Chondrocyte (in vitro differentiated cells): ENCODE results near the gene MX1. TPM values are rescaled to one million over a fixed set of nuclear protein-coding genes. Genes with fewer than 3 reads are reported as not detected.

Experiments
- DNase-seq: peaks from one replicate; pipeline ENCODE4 v3.0.0; 2021; ENCODE audit warnings: mixed read lengths, low spot score
- H3K27ac Mint-ChIP-seq: one replicate; pipeline ENCODE4 v1.8.0; 2021; ENCODE audit warnings: mild to moderate bottlenecking, moderate library complexity, mixed read lengths; ENCODE audit not compliant: unreplicated experiment
- H3K27me3 Mint-ChIP-seq: 2 replicates; pipeline ENCODE4 v1.8.0; 2021; ENCODE audit warnings: low read depth, mixed read lengths
- H3K36me3 Mint-ChIP-seq: 2 replicates; pipeline ENCODE4 v1.8.0; 2021; ENCODE audit warnings: low read depth, mixed read lengths
- H3K4me1 Mint-ChIP-seq: 2 replicates; pipeline ENCODE4 v1.8.0; 2021; ENCODE audit warnings: low read depth, mild to moderate bottlenecking, mixed read lengths
- H3K4me3 Mint-ChIP-seq: one replicate; pipeline ENCODE4 v1.8.0; 2021; ENCODE audit warnings: mild to moderate bottlenecking, moderate library complexity, mixed read lengths; ENCODE audit not compliant: unreplicated experiment
- H3K9me3 Mint-ChIP-seq: 2 replicates; pipeline ENCODE4 v1.8.0; 2021; ENCODE audit warnings: low read depth, mixed read lengths
- CTCF ChIP-seq: fragments of 200-600 bp; sonication (generic); IDR thresholded peaks from 2 replicates; pipeline ENCODE4 v1.5.0; 2021; ENCODE audit warnings: antibody characterized with exemption, mild to moderate bottlenecking, moderate library complexity
- total RNA-seq: library from RNA; stranded (reverse); gene quantifications from 3 replicates; pipeline ENCODE4 v1.2.1, GENCODE V29; 2021

Gene MX1
- total RNA-seq, 1 donor from 2014 or later: 1.2 TPM

DNA sequence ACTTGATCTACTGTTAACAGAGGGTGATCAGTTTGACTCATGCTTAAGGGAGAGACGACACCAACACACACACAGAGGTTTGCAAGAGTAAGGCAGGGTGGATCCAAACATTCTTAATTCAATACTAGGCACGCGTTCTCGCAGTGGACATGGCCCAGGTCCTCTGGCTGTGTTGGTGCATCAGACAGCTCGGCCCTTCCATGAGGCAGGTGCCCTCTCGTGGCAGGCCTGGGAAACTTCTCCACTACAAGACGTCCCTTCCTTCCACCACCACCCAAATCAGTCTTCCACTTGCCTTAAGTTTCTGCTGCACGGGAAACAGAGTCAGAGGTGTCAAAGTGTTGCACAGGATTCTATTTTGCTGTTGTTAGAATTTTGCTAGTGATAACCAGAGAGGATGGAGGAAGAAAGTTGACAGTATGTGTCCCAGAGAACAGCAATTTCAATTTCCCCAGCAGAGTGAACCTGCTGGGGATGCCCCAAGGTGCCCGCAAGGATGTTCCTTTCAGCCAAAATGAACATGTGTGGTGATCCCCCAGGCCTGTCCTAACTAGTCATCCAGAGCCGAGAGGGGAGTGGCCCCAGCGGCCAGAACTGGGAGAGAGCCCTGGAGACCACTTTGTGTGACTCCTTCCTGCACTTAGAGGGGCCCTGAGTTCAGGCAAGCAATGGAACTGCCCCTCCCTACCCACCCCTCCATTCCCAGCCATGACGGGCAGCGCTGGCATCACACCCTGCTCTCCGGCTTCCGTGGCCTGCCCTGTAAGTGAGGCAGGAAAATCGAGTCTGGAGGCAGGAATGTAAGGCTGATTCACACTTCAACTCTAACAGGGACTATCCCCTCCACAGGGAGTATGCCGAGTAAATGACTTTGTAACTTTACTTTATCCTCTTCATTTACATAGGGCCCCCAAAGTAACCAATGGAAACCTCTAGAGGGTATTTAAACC is 34.8 kb downstream of the MX1 start:
- Mint-ChIP-seq H3K9me3 (peaks cover 8% of the 10 kb centered on the region), H3K27ac (no peak overlapping the region), H3K27me3 (no peaks in the 10 kb centered on the region), H3K36me3 (no peaks in the 10 kb centered on the region), H3K4me1 (peaks cover 22% of the 10 kb centered on the region), H3K4me3 (no peak overlapping the region)
- TF ChIP-seq CTCF: peak; percentile 88
- DNase-seq: no peak

DNA sequence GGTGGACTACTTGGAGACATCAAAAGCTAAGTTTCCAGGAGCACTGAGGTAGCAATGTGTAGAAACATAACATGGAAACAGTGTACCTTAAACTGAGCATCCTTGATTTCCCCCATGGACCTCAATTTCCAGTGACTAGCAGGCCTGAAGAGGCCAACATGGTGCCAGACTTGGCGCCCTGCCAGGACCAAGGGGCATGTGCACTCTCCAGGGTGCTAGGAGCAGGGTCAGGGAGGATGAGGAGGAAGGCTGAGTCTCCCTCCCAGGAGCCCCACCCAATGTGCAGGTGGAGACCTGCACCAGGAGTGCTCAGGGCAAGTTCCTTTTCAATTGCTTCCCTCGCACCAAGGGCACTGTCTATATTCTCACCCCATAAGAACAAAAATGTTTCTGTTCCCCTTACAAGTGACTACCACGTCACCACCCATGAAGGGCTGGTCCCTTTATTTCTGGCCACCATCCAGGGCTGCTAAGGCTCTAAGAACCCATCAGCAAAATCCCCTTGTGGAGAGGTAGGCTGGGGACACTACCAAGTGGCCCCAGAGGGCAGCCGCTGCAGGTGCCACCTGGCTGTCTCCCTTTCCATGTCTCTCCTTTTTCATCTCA is 39.2 kb downstream of the MX1 start:
- H3K27ac Mint-ChIP-seq: no peak overlapping the region
- no peaks in the 10 kb centered on the region for H3K27me3 Mint-ChIP-seq
- no peaks in the 10 kb centered on the region for H3K36me3 Mint-ChIP-seq
- DNase-seq: no peak
- H3K4me1 Mint-ChIP-seq: peaks cover 47% of the 10 kb centered on the region
- H3K9me3 Mint-ChIP-seq: peaks cover 8% of the 10 kb centered on the region
- no peak for TF ChIP-seq CTCF
- no peak overlapping the region for H3K4me3 Mint-ChIP-seq

DNA sequence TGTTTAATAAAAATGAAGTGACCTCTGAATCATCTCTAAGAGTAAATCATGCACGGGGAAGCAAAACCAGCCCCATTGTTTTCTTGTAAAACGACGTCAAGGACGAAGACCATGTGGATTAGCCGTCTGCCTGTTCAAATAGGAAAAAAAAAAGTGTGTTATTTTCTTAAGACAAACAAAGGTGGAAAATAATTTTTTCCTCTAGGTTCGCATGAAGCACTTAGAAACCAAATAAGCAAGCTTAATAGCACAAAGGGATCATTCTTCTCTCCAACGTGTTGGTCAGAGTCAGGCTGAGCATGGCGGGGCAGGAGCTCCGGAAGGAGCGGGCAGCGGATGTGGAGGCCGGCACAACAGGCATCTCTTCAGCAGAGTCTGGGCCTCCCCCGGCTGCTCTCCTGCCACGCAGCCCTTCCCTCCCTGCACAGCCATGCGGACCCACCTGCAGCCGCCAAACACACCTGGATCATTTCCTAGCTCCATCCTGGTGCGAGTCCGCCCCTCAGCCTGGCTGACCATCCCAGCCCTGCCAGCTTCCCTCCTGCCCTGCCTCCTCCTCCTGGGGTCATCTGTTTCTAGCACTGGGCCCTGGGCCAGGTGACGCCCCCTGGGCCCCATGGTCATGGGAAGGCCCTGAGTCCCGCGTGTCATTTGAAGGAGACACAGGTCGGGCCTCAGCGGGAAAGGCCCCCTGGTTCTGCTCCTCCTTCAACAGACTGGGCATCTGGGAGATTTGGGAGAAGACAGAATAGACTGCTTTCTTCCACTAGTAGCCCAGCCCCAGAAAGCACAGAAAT is 40.2 kb downstream of the MX1 start:
- TF ChIP-seq CTCF: no peak
- Mint-ChIP-seq H3K36me3 (no peaks in the 10 kb centered on the region), H3K9me3 (peaks cover 8% of the 10 kb centered on the region), H3K4me1 (peaks cover 41% of the 10 kb centered on the region), H3K27me3 (no peaks in the 10 kb centered on the region), H3K27ac (no peak overlapping the region), H3K4me3 (no peak overlapping the region)
- DNase-seq: no peak

- H3K27ac Mint-ChIP-seq: no peak overlapping the region
- H3K36me3 Mint-ChIP-seq: peaks cover 3% of the 10 kb centered on the region
- no peak for TF ChIP-seq CTCF
- H3K27me3 Mint-ChIP-seq: no peaks in the 10 kb centered on the region
- H3K4me1 Mint-ChIP-seq: peaks cover 34% of the 10 kb centered on the region
- H3K4me3 Mint-ChIP-seq: no peak overlapping the region
- no peak for DNase-seq
- H3K9me3 Mint-ChIP-seq: no peaks in the 10 kb centered on the region
These were observed 44.0 kb downstream of the MX1 start for GRCh38 chr21:41470054-41470453.
